GM23338 (cell line): ENCODE results near the gene ARL2BP. TPM values are rescaled to one million over a fixed set of nuclear protein-coding genes. Genes with fewer than 3 reads are reported as not detected.

ENCODE experiments used
- ATAC-seq: fragments of 200-7000 bp; cut with Tn5 transposase; 3 replicates; pipeline ENCODE4 v1.9.1; 2020
- DNase-seq: peaks from one replicate; pipeline ENCODE4 v3.0.0-alpha.2; 2015; ENCODE audit warnings: low spot score
- H2AFZ ChIP-seq: fragments of 200-600 bp; sonication (generic); 2 replicates; pipeline ENCODE4 v1.8.0; 2016; ENCODE audit warnings: antibody characterized with exemption, mild to moderate bottlenecking, moderate library complexity
- H3F3A ChIP-seq: fragments of 200-600 bp; sonication (generic); replicated peaks from 2 replicates; pipeline ENCODE4 v1.8.0; 2017; ENCODE audit warnings: antibody characterized with exemption, mixed run types, low read depth
- H3K27ac ChIP-seq: fragments of 200-600 bp; sonication (generic); 2 replicates; pipeline ENCODE4 v1.6.1; 2016; ENCODE audit warnings: low read depth
- H3K27me3 ChIP-seq: fragments of 200-600 bp; sonication (generic); 2 replicates; pipeline ENCODE4 v1.8.0; 2016; ENCODE audit warnings: mild to moderate bottlenecking, mixed run types, moderate library complexity; ENCODE audit not compliant: insufficient read depth
- H3K36me3 ChIP-seq: fragments of 200-600 bp; sonication (generic); 2 replicates; pipeline ENCODE4 v1.8.0; 2016; ENCODE audit warnings: mild to moderate bottlenecking; ENCODE audit not compliant: insufficient read depth
- H3K4me1 ChIP-seq: fragments of 200-600 bp; sonication (generic); 2 replicates; pipeline ENCODE4 v1.8.0; 2016; ENCODE audit warnings: mild to moderate bottlenecking, moderate library complexity; ENCODE audit not compliant: insufficient read depth
- H3K4me2 ChIP-seq: fragments of 200-600 bp; sonication (generic); 2 replicates; pipeline ENCODE4 v1.7.1; 2017; ENCODE audit warnings: mixed run types
- H3K4me3 ChIP-seq: fragments of 200-600 bp; sonication (generic); 2 replicates; pipeline ENCODE4 v1.6.1; 2016; ENCODE audit warnings: mixed run types
- H3K79me2 ChIP-seq: fragments of 200-600 bp; sonication (generic); replicated peaks from 2 replicates; pipeline ENCODE4 v1.8.0; 2017; ENCODE audit warnings: mild to moderate bottlenecking; ENCODE audit not compliant: insufficient read depth
- H3K9me2 ChIP-seq: fragments of 200-600 bp; sonication (generic); 2 replicates; pipeline ENCODE4 v1.8.0; 2017; ENCODE audit not compliant: insufficient read depth
- H4K20me1 ChIP-seq: fragments of 200-600 bp; sonication (generic); replicated peaks from 2 replicates; pipeline ENCODE4 v1.8.0; 2017; ENCODE audit warnings: mild to moderate bottlenecking; ENCODE audit not compliant: insufficient read depth
- H3K27ac Mint-ChIP-seq: 2 replicates; pipeline ENCODE4 v1.8.0; 2020; ENCODE audit warnings: inconsistent platforms, mild to moderate bottlenecking, moderate library complexity, mixed read lengths
- H3K27me3 Mint-ChIP-seq: 3 replicates; pipeline ENCODE4 v1.8.0; 2022; ENCODE audit warnings: low read depth, mild to moderate bottlenecking, moderate library complexity, mixed read lengths, inconsistent platforms; ENCODE audit not compliant: insufficient read depth, poor library complexity
- H3K36me3 Mint-ChIP-seq: 3 replicates; pipeline ENCODE4 v1.8.0; 2021; ENCODE audit warnings: low read depth, mild to moderate bottlenecking, inconsistent platforms, moderate library complexity, mixed read lengths
- H3K4me1 Mint-ChIP-seq: 3 replicates; pipeline ENCODE4 v1.8.0; 2020; ENCODE audit warnings: mild to moderate bottlenecking, inconsistent platforms, mixed read lengths
- H3K4me3 Mint-ChIP-seq: 3 replicates; pipeline ENCODE4 v1.8.0; 2021; ENCODE audit warnings: moderate library complexity, mild to moderate bottlenecking, inconsistent platforms, mixed read lengths
- H3K9me3 Mint-ChIP-seq: 3 replicates; pipeline ENCODE4 v1.8.0; 2020; ENCODE audit warnings: moderate library complexity, mild to moderate bottlenecking, inconsistent platforms, mixed read lengths
- CREB1 ChIP-seq: fragments of 250-450 bp; sonication (Bioruptor Pico); IDR thresholded peaks from 2 replicates; pipeline ENCODE4 v1.5.0; 2020; ENCODE audit warnings: low read depth, mild to moderate bottlenecking, moderate library complexity
- CTCF ChIP-seq, 2 experiments: fragments of 200-600 bp in 1 of 2; sonication (generic) in 1 of 2; conservative IDR thresholded peaks; 2 replicates each; pipeline versions ENCODE4 v1.5.1 to v1.6.1; 2016 to 2017; ENCODE audit warnings: antibody characterized with exemption in 2 of 2, low read depth in 2 of 2, mild to moderate bottlenecking in 2 of 2, moderate library complexity in 1 of 2
- ETS1 ChIP-seq: IDR thresholded peaks from 2 replicates; pipeline ENCODE4 v1.6.1; 2016; ENCODE audit warnings: antibody characterized with exemption
- EZH2 ChIP-seq: fragments of 200-600 bp; sonication (generic); IDR thresholded peaks from one replicate; pipeline ENCODE4 v1.8.0; 2017; ENCODE audit warnings: antibody characterized with exemption, mild to moderate bottlenecking, low read depth; ENCODE audit not compliant: unreplicated experiment
- EZH2phosphoT487 ChIP-seq: fragments of 200-600 bp; sonication (generic); IDR thresholded peaks from one replicate; pipeline ENCODE4 v1.8.1; 2018; ENCODE audit warnings: antibody characterized with exemption; ENCODE audit not compliant: unreplicated experiment
- JUNB ChIP-seq: IDR thresholded peaks from one replicate; pipeline ENCODE4 v1.6.1; 2016; ENCODE audit warnings: antibody characterized with exemption; ENCODE audit not compliant: unreplicated experiment
- NANOG ChIP-seq: IDR thresholded peaks from 2 replicates; pipeline ENCODE4 v1.6.1; 2016; ENCODE audit warnings: antibody characterized with exemption, borderline replicate concordance
- POLR2AphosphoS5 ChIP-seq: IDR thresholded peaks from 2 replicates; pipeline ENCODE4 v1.6.1; 2016; ENCODE audit warnings: antibody characterized with exemption, low read depth
- REST ChIP-seq: IDR thresholded peaks from one replicate; pipeline ENCODE4 v1.6.1; 2018; ENCODE audit warnings: antibody characterized with exemption; ENCODE audit not compliant: unreplicated experiment
- STAT1 ChIP-seq: IDR thresholded peaks from one replicate; pipeline ENCODE4 v1.6.1; 2016; ENCODE audit warnings: antibody characterized with exemption; ENCODE audit not compliant: unreplicated experiment
- ZNF114 ChIP-seq: fragments of 250-450 bp; sonication (Bioruptor Pico); IDR thresholded peaks from 2 replicates; pipeline ENCODE4 v1.5.0; 2020; ENCODE audit warnings: mild to moderate bottlenecking, moderate library complexity
- ZNF331 ChIP-seq: fragments of 250-450 bp; sonication (Bioruptor Pico); IDR thresholded peaks from 2 replicates; pipeline ENCODE4 v1.5.0; 2020; ENCODE audit warnings: low read depth, mild to moderate bottlenecking, moderate library complexity
- ZNF462 ChIP-seq: fragments of 250-450 bp; sonication (Bioruptor Pico); IDR thresholded peaks from 2 replicates; pipeline ENCODE4 v1.5.0; 2020; ENCODE audit warnings: mild to moderate bottlenecking, moderate library complexity
- polyA plus RNA-seq: library from polyadenylated mRNA; unstranded; fragments of >200 nt; fragmentation: Nextera tagmentation; extraction: Ambion mirVana; gene quantifications from 2 replicates; pipeline ENCODE4 v1.2.1, GENCODE V29; 2016
- total RNA-seq: library from RNA; depleted of rRNA; stranded (reverse); fragments of >200 nt; shearing (Covaris generic); gene quantifications from 2 replicates; pipeline ENCODE4 v1.2.3, GENCODE V29; 2014

The ARL2BP gene
- total and polyA plus RNA-seq, 2 experiments from 2014 or later, result 10.3 to 13.4 TPM

- Histone ChIP-seq H3K9me2 (no peaks in the 10 kb centered on the region), H3K27ac (no peak overlapping the region), H4K20me1 (no peaks in the 10 kb centered on the region), H3F3A (no peaks in the 10 kb centered on the region), H3K4me3 (no peak overlapping the region), H2AFZ (no peak overlapping the region), H3K36me3 (no peaks in the 10 kb centered on the region), H3K27me3 (peaks cover 38% of the 10 kb centered on the region), H3K4me1 (no peaks in the 10 kb centered on the region), H3K4me2 (no peak overlapping the region), H3K79me2 (no peaks in the 10 kb centered on the region)
- H3K4me3 Mint-ChIP-seq, result no peak overlapping the region
- H3K4me1 Mint-ChIP-seq, result peaks cover 8% of the 10 kb centered on the region; the same call in 2 of the 3 replicates
- H3K27ac Mint-ChIP-seq, result no peak overlapping the region
- DNase-seq (no peak), ATAC-seq (no peak)
- peaks cover 3% of the 10 kb centered on the region; the same call in 1 of the 3 replicates for H3K9me3 Mint-ChIP-seq
- no peaks in the 10 kb centered on the region for H3K36me3 Mint-ChIP-seq
- TF ChIP-seq EZH2phosphoT487 (no peak), CTCF (conservative IDR thresholded peaks at IDR 0.05; ENCODE audit: low read depth in 2 of 2) (no peak), REST (no peak), ETS1 (no peak), ZNF331 (CRISPR knock-in tag) (no peak), ZNF462 (CRISPR knock-in tag) (no peak), STAT1 (no peak), ZNF114 (no peak), CREB1 (CRISPR knock-in tag) (no peak), NANOG (no peak), POLR2AphosphoS5 (no peak), EZH2 (no peak), JUNB (no peak)
- H3K27me3 Mint-ChIP-seq, result peaks cover 29% of the 10 kb centered on the region
Measured at GRCh38 chr16:57281791-57282190, 36.7 kb downstream of the ARL2BP start.
